Measurements from ENCODE around the gene MEX3A. TPM values are rescaled to one million over a fixed set of nuclear protein-coding genes. Genes with fewer than 3 reads are reported as not detected.

MEX3A gene
- total RNA-seq, 1 donor from 2014 or later = 61.9 TPM

GRCh38 chr1:156098784-156099183 lies 16.5 kb upstream of the MEX3A start:
- peaks cover 14% of the 10 kb centered on the region for H3K36me3 Mint-ChIP-seq
- H3K27ac Mint-ChIP-seq = peak overlapping the region; percentile 68
- no peaks in the 10 kb centered on the region for H3K27me3 Mint-ChIP-seq
- H3K9me3 Mint-ChIP-seq = no peaks in the 10 kb centered on the region
- H3K4me3 Mint-ChIP-seq = no peak overlapping the region
- H3K4me1 Mint-ChIP-seq (ENCODE audit: unreplicated experiment) = peaks cover 52% of the 10 kb centered on the region
- TF ChIP-seq CTCF (conservative IDR thresholded peaks at IDR 0.05) = no peak
- no peak for DNase-seq (ENCODE audit: extremely low spot score, unreplicated experiment)

GRCh38 chr1:156097499-156098178 lies 15.4 kb upstream of the MEX3A start:
- no peak for TF ChIP-seq CTCF (conservative IDR thresholded peaks at IDR 0.05)
- DNase-seq (ENCODE audit: extremely low spot score, unreplicated experiment) = no peak
- no peaks in the 10 kb centered on the region for H3K9me3 Mint-ChIP-seq
- H3K27me3 Mint-ChIP-seq = no peaks in the 10 kb centered on the region
- peaks cover 41% of the 10 kb centered on the region for H3K4me1 Mint-ChIP-seq (ENCODE audit: unreplicated experiment)
- H3K27ac Mint-ChIP-seq = peak overlapping the region; percentile 33
- H3K4me3 Mint-ChIP-seq = no peak overlapping the region
- peaks cover 18% of the 10 kb centered on the region for H3K36me3 Mint-ChIP-seq

- peak overlapping the region; percentile 64 for H3K4me3 Mint-ChIP-seq
Measured at GRCh38 chr1:156096640-156097391, 14.6 kb upstream of the MEX3A start.

GRCh38 chr1:156095906-156096508 lies 13.7 kb upstream of the MEX3A start:
- Mint-ChIP-seq H3K9me3 (no peaks in the 10 kb centered on the region), H3K4me3 (no peak overlapping the region), H3K36me3 (peaks cover 18% of the 10 kb centered on the region), H3K27ac (peak overlapping the region; percentile 96), H3K4me1 (ENCODE audit: unreplicated experiment) (peaks cover 37% of the 10 kb centered on the region), H3K27me3 (no peaks in the 10 kb centered on the region)
- no peak for TF ChIP-seq CTCF (conservative IDR thresholded peaks at IDR 0.05)
- DNase-seq (ENCODE audit: extremely low spot score, unreplicated experiment) = no peak

More at GRCh38 chr1:156096640-156097391, 14.6 kb upstream of the MEX3A start:
- Mint-ChIP-seq H3K9me3 (no peaks in the 10 kb centered on the region), H3K27me3 (no peaks in the 10 kb centered on the region), H3K27ac (peak overlapping the region; percentile 96), H3K4me1 (ENCODE audit: unreplicated experiment) (peaks cover 37% of the 10 kb centered on the region), H3K36me3 (peaks cover 18% of the 10 kb centered on the region)
- peak; percentile 95 for TF ChIP-seq CTCF (conservative IDR thresholded peaks at IDR 0.05)
- peak; percentile 89 for DNase-seq (ENCODE audit: extremely low spot score, unreplicated experiment)

- DNase-seq (ENCODE audit: extremely low spot score, unreplicated experiment) = no peak
- Mint-ChIP-seq H3K9me3 (no peaks in the 10 kb centered on the region), H3K4me1 (ENCODE audit: unreplicated experiment) (peaks cover 24% of the 10 kb centered on the region), H3K27me3 (no peaks in the 10 kb centered on the region), H3K36me3 (peaks cover 19% of the 10 kb centered on the region), H3K4me3 (no peak overlapping the region), H3K27ac (no peak overlapping the region)
- TF ChIP-seq CTCF (conservative IDR thresholded peaks at IDR 0.05) = no peak
Measured at GRCh38 chr1:156091610-156092009, 9.3 kb upstream of the MEX3A start.

Measured in type B pancreatic cell (in vitro differentiated cells).